HG02642 (cell line): ENCODE measurements around the gene ESYT1.
"Not testable (repeated sequence)": the region's sequence is repeated elsewhere in the genome, so short reads cannot be mapped to it uniquely, and the experiment has no call there.

Experiments used
- ATAC-seq: cut with Tn5 transposase; IDR thresholded peaks from one replicate; pipeline ENCODE4 v1.9.1; 2021; ENCODE audit warnings: mild to moderate bottlenecking; ENCODE audit not compliant: unreplicated experiment, poor library complexity

ESYT1 gene

GRCh38 chr12:56104109-56104814 is 23.8 kb upstream of the ESYT1 start, which contains the start of gene PA2G4:
Gene PA2G4 (plus strand): TSS chr12:56104559. CDS start chr12:56104738, 179 bp downstream.
- peak; percentile 96 for ATAC-seq

- peak; percentile 22 for ATAC-seq
These were observed 23.1 kb upstream of the ESYT1 start for GRCh38 chr12:56104815-56105608.

- no peak for ATAC-seq
These were observed 22.5 kb upstream of the ESYT1 start for GRCh38 chr12:56105609-56105902.

- ATAC-seq = no peak
These were observed 20.8 kb upstream of the ESYT1 start for GRCh38 chr12:56107242-56107641.

- ATAC-seq = no peak
These were observed 17.5 kb upstream of the ESYT1 start for GRCh38 chr12:56110571-56110970.

- ATAC-seq = no peak
These were observed 14.0 kb upstream of the ESYT1 start for GRCh38 chr12:56114084-56114483.

GRCh38 chr12:56115329-56115728 is 12.7 kb upstream of the ESYT1 start:
- no peak for ATAC-seq

- peak; percentile 47 for ATAC-seq
These were observed 11.6 kb upstream of the ESYT1 start, which contains the start of gene RPL41 for GRCh38 chr12:56116267-56117081. Gene RPL41 (plus strand): TSS chr12:56116633.

GRCh38 chr12:56117082-56117706 is 10.9 kb upstream of the ESYT1 start:
- ATAC-seq = not testable (repeated sequence)

GRCh38 chr12:56117778-56118687 is 10.0 kb upstream of the ESYT1 start, which contains the start of gene ZC3H10:
Gene ZC3H10 (plus strand): TSS chr12:56118266. CDS start chr12:56120563, 2,297 bp downstream.
- peak; percentile 84 for ATAC-seq

GRCh38 chr12:56118688-56119357 is 9.2 kb upstream of the ESYT1 start:
- no peak for ATAC-seq

- no peak for ATAC-seq
These were observed 8.7 kb upstream of the ESYT1 start for GRCh38 chr12:56119361-56119796.

- no peak for ATAC-seq
These were observed 7.8 kb upstream of the ESYT1 start for GRCh38 chr12:56120158-56120846.

GRCh38 chr12:56121204-56121870 is 6.7 kb upstream of the ESYT1 start:
- ATAC-seq = no peak

- no peak for ATAC-seq
These were observed 5.4 kb upstream of the ESYT1 start for GRCh38 chr12:56122637-56123036.

GRCh38 chr12:56124133-56124532 is 3.9 kb upstream of the ESYT1 start:
- no peak for ATAC-seq

- ATAC-seq = no peak
These were observed 1.3 kb upstream of the ESYT1 start for GRCh38 chr12:56126732-56127239.
